OCI-LY7 (cell line): ENCODE data around the gene PPP4R1.

ENCODE experiments used
- CTCF ChIP-seq: fragments of 200-600 bp; sonication (generic); conservative IDR thresholded peaks from 2 replicates; pipeline ENCODE4 v1.5.1; 2014; ENCODE audit warnings: mild to moderate bottlenecking, antibody characterized with exemption, low read length, moderate library complexity, mixed read lengths
- EZH2phosphoT487 ChIP-seq: fragments of 200-600 bp; sonication (generic); IDR thresholded peaks from 2 replicates; pipeline ENCODE4 v1.6.1; 2018; ENCODE audit warnings: low read depth, borderline replicate concordance, mild to moderate bottlenecking, mixed run types, antibody characterized with exemption, low read length, moderate library complexity, mixed read lengths

DNA sequence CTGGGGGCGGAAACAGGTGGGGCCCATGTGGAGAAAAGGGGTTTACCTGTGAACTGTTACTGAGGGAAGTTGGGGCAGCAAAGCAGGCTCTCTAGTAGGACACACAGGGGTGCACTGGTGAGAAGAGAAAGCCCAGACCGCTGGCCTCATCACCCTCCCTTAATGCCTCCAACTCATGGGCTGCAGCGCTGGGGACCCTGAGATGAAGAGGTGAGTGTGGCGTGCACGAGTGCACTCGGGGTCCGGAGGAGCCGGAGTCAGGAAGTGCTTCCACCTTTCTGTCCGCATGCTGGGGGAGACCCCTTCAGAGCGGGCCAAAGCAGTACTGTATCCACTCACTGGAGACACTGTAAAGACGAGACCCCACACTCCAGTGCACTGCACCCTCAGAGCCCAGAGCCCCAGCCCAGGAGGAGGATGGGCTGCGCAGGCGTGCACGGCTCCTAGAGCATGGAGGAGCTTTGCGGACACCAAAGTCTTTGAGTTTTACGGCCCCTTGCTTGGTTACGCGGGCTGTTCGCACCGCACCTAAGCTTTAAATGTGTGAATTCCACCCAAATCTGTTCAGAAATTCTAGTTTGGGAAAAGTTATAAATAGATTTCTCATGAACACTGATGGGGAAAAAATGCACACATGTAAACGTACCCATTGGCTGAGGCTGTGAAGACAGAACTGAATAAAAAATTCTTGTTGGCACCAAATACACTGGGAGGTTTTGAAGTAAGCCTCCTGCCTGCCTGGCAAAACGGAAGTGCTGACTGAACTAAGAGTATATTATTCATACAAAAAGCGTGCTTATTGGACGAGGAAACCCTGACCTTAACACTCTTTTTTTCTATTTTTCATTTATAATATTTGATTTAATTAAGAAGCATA lies 45.4 kb upstream of the PPP4R1 start:
- TF ChIP-seq CTCF (no peak), EZH2phosphoT487 (no peak)
